ENCODE results near the gene ANTKMT.

The ANTKMT gene

GRCh38 chr16:766008-766819 lies 45.3 kb downstream of the ANTKMT start:
- no peak for DNase-seq

DNA sequence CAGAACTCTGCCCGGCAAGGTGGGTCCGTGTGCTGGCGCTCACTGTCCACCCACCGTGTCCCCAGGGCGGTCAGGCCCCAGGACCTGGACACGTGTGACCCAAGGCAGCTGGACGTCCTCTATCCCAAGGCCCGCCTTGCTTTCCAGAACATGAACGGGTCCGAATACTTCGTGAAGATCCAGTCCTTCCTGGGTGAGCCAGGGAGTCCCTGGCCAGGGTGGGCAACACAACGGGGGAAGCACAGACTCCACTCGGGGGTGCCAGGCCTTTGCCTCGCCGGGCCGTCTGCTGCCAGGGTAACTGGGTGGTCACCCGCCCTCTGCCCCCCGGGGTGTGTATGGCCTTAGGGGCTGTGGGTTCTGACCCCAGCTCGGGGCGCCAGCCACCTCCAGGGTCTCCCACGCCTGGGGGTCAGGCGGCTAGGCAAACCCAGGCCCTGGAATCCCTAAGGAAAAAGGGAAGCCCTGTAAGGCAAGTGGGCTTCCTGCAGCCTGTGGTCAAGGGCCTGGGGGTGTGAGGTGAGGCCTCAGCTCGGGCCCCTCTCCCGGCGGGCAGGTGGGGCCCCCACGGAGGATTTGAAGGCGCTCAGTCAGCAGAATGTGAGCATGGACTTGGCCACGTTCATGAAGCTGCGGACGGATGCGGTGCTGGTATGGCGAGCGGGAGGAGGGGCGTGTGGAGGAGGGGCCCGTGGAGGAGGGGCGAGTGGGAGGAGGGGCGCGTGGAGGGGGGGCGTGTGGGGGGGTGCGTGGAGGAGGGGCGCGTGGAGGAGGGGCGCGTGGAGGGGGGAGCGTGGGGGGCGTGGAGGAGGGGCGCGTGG lies 46.1 kb downstream of the ANTKMT start:
- no peak for DNase-seq

DNA sequence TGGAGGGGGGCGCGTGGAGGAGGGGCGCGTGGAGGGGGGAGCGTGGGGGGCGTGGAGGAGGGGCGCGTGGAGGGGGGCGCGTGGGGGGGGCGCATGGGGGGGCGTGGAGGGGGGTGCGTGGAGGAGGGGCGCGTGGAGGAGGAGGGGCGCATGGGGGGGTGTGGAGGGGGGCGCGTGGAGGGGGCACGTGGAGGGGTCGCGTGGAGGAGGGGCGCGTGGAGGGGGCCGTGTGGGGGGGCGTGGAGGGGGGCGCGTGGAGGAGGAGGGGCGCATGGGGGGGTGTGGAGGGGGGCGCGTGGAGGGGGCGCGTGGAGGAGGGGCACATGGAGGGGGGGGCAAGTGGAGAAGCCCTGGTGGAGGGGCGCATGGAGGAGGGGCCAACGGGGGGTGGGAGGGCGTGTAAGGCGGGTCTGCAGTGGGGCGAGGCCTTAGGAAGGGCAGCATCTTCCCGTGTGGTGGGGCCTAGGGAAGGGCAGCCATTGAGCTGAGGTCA lies 46.8 kb downstream of the ANTKMT start:
- DNase-seq, result no peak

GRCh38 chr16:768428-768827 lies 47.5 kb downstream of the ANTKMT start:
- no peak for DNase-seq

GRCh38 chr16:769184-769784 lies 48.3 kb downstream of the ANTKMT start:
- DNase-seq, result no peak

DNA sequence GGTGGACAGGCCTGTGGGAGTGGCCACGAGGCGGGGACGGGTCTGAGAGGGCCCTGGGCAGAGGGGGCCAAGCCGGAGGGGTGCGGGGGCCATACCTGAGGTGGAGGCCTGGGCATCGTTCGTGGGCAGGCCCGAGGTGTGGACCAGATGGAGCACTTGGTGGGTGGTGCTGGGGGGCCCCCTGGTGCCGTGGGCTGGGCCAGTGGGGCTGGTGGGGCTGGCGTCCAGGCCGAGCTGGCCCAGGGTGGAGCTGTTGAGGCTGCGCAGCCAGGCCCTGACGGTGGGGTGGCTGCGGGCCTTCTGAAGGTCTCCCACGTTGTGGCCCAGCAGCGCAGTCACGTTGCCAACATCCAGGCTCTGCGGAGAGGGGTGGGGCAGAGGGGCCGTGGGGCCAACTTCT lies 49.0 kb downstream of the ANTKMT start:
- DNase-seq, result no peak

- no peak for DNase-seq
These were observed 49.5 kb downstream of the ANTKMT start for GRCh38 chr16:770411-770810.

All from femur (tissue), 1 donor.